ENCODE measurements around the gene APBB2. TPM values are rescaled to one million over a fixed set of nuclear protein-coding genes. Genes with fewer than 3 reads are reported as not detected.
A peak's percentile ranks its signal among the peaks of the same experiment; 100 is the strongest.

Gene APBB2
- total RNA-seq, 1 experiment from 2014 or later = 49.0 TPM

GRCh38 chr4:41221850-41222645 is 7.7 kb upstream of the APBB2 start (continued):
- TF ChIP-seq ZSCAN18 (CRISPR knock-in tag; IDR thresholded peaks at IDR 0.05) (no peak), NFATC4 (CRISPR knock-in tag; IDR thresholded peaks at IDR 0.05) (no peak), RELA (CRISPR knock-in tag; IDR thresholded peaks at IDR 0.05; ENCODE audit: borderline replicate concordance) (no peak), ZNF423 (CRISPR knock-in tag; IDR thresholded peaks at IDR 0.05) (no peak), CREM (CRISPR knock-in tag; IDR thresholded peaks at IDR 0.05) (no peak), PRDM15 (CRISPR knock-in tag; IDR thresholded peaks at IDR 0.05) (no peak), FOXK1 (CRISPR knock-in tag; IDR thresholded peaks at IDR 0.05) (no peak), TCF7 (CRISPR knock-in tag; IDR thresholded peaks at IDR 0.05; ENCODE audit: low read depth) (no peak), KAT7 (CRISPR knock-in tag; IDR thresholded peaks at IDR 0.05; ENCODE audit: borderline replicate concordance) (no peak), SOX15 (CRISPR knock-in tag; IDR thresholded peaks at IDR 0.05) (no peak), TEAD4 (CRISPR knock-in tag; IDR thresholded peaks at IDR 0.05) (no peak)

- CTCF ChIA-PET = no interaction called here
- no peak for TF ChIP-seq EMX1 (CRISPR knock-in tag; IDR thresholded peaks at IDR 0.05)
- DNase-seq (ENCODE audit: low spot score) (no peak), ATAC-seq (no peak)
- no peak overlapping the region for H3K4me3 Mint-ChIP-seq
- peaks cover 36% of the 10 kb centered on the region for H3K4me1 Mint-ChIP-seq
- POLR2A ChIA-PET = no interaction called here
- H3K9me3 Mint-ChIP-seq = no peaks in the 10 kb centered on the region
- no peak overlapping the region for H3K27ac Mint-ChIP-seq
- no peaks in the 10 kb centered on the region for H3K27me3 Mint-ChIP-seq (ENCODE audit: low read depth)
- H3K36me3 Mint-ChIP-seq = no peaks in the 10 kb centered on the region
Observed at GRCh38 chr4:41219421-41219950, 5.1 kb upstream of the APBB2 start.

GRCh38 chr4:41218703-41219102 is 4.4 kb upstream of the APBB2 start:
- Mint-ChIP-seq H3K4me3 (no peak overlapping the region), H3K36me3 (no peaks in the 10 kb centered on the region), H3K27me3 (ENCODE audit: low read depth) (no peaks in the 10 kb centered on the region; the same call in 1 of the 2 replicates), H3K4me1 (peaks cover 36% of the 10 kb centered on the region), H3K9me3 (no peaks in the 10 kb centered on the region), H3K27ac (no peak overlapping the region)
- TF ChIP-seq IRF2 (CRISPR knock-in tag; IDR thresholded peaks at IDR 0.05; ENCODE audit: borderline replicate concordance, low read depth) = no peak
- POLR2A ChIA-PET = interaction anchor here (0.5 kb wide), 1 partner anchor 140 kb away, joined by 3 read pairs; no protein-coding TSS in a partner anchor
- ATAC-seq = no peak
- CTCF ChIA-PET = no interaction called here
- no peak for DNase-seq (ENCODE audit: low spot score)

GRCh38 chr4:41217374-41217773 is 3.0 kb upstream of the APBB2 start:
- Mint-ChIP-seq H3K27ac (no peak overlapping the region; the same call in 1 of the 2 replicates), H3K4me3 (peak overlapping the region; percentile 83), H3K9me3 (no peaks in the 10 kb centered on the region), H3K36me3 (no peaks in the 10 kb centered on the region), H3K4me1 (peaks cover 48% of the 10 kb centered on the region), H3K27me3 (ENCODE audit: low read depth) (peaks cover 13% of the 10 kb centered on the region)
- ChIA-PET POLR2A (interaction anchor here (0.6 to 1.7 kb wide), 4 partner anchors 39 to 467 kb away, joined by 3 to 8 read pairs (median 4); partner anchors contain the start of genes NSUN7 and UCHL1), CTCF (interaction anchor here (1.0 to 7.1 kb wide), 6 partner anchors 39 to 320 kb away, joined by 3 to 104 read pairs (median 6); partner anchors contain the start of gene UCHL1)
- DNase-seq (ENCODE audit: low spot score) (no peak), ATAC-seq (no peak)
- TF ChIP-seq NFYB (CRISPR knock-in tag; conservative IDR thresholded peaks at IDR 0.05; ENCODE audit: low read depth) (no peak), USF1 (CRISPR knock-in tag; IDR thresholded peaks at IDR 0.05) (no peak), JAZF1 (CRISPR knock-in tag; IDR thresholded peaks at IDR 0.05) (no peak), RELA (CRISPR knock-in tag; IDR thresholded peaks at IDR 0.05; ENCODE audit: borderline replicate concordance) (no peak), ZSCAN18 (CRISPR knock-in tag; IDR thresholded peaks at IDR 0.05) (no peak), CTCF (IDR thresholded peaks at IDR 0.05) (no peak), SMAD3 (CRISPR knock-in tag; IDR thresholded peaks at IDR 0.05; ENCODE audit: borderline replicate concordance) (no peak)
